Neural cell (in vitro differentiated cells): ENCODE data around the gene ACOX3. TPM values are rescaled to one million over a fixed set of nuclear protein-coding genes. Genes with fewer than 3 reads are reported as not detected.

ENCODE experiments used
- H2AFZ ChIP-seq: fragments of 200-600, 300-800 bp; sonication (generic), shearing (Covaris generic); 2 replicates; pipeline ENCODE4 v1.6.0; 2014; ENCODE audit warnings: low read depth, mild to moderate bottlenecking, antibody characterized with exemption, low read length, moderate library complexity
- H3F3A ChIP-seq: fragments of 200-600 bp; shearing (Covaris generic); 2 replicates; pipeline ENCODE4 v1.6.1; 2016; ENCODE audit warnings: mild to moderate bottlenecking, moderate library complexity, mixed read lengths, antibody characterized with exemption, low read length; ENCODE audit not compliant: insufficient read depth, poor library complexity, severe bottlenecking
- H3K27ac ChIP-seq: fragments of 200-600, 300-800 bp; sonication (generic), shearing (Covaris generic); 2 replicates; pipeline ENCODE4 v1.5.1; 2014; ENCODE audit warnings: mild to moderate bottlenecking, low read length, moderate library complexity
- H3K27me3 ChIP-seq: fragments of 300-800, 200-600 bp; sonication (generic), shearing (Covaris generic); 2 replicates; pipeline ENCODE4 v1.6.0; 2014; ENCODE audit warnings: mild to moderate bottlenecking, low read depth, low read length, moderate library complexity; ENCODE audit not compliant: insufficient read depth
- H3K36me3 ChIP-seq: fragments of 300-800, 200-600 bp; sonication (generic), shearing (Covaris generic); 2 replicates; pipeline ENCODE4 v1.5.1; 2014; ENCODE audit warnings: mild to moderate bottlenecking, antibody characterized with exemption, low read length, moderate library complexity; ENCODE audit not compliant: insufficient read depth
- H3K4me2 ChIP-seq: fragments of 300-800, 200-600 bp; sonication (generic), shearing (Covaris generic); 2 replicates; pipeline ENCODE4 v1.6.0; 2014; ENCODE audit warnings: mild to moderate bottlenecking, low read length
- H3K4me3 ChIP-seq: fragments of 300-800, 200-600 bp; sonication (generic), shearing (Covaris generic); 2 replicates; pipeline ENCODE4 v1.5.1; 2014; ENCODE audit warnings: mild to moderate bottlenecking, low read length, moderate library complexity
- H3K79me2 ChIP-seq: fragments of 200-600 bp; shearing (Covaris generic); replicated peaks from 2 replicates; pipeline ENCODE4 v1.6.0; 2014; ENCODE audit warnings: mild to moderate bottlenecking, low read length, moderate library complexity; ENCODE audit not compliant: insufficient read depth
- H3K9ac ChIP-seq: fragments of 300-800, 200-600 bp; sonication (generic), shearing (Covaris generic); 2 replicates; pipeline ENCODE4 v1.6.1; 2016; ENCODE audit warnings: mild to moderate bottlenecking, low read length, mixed read lengths
- H3K9me2 ChIP-seq: fragments of 200-600 bp; shearing (Covaris generic); 2 replicates; pipeline ENCODE4 v1.6.1; 2016; ENCODE audit warnings: mild to moderate bottlenecking, low read length, mixed read lengths; ENCODE audit not compliant: insufficient read depth
- H3K9me3 ChIP-seq: fragments of 200-600, 300-800 bp; sonication (generic), shearing (Covaris generic); 2 replicates; pipeline ENCODE4 v1.6.1; 2016; ENCODE audit warnings: mild to moderate bottlenecking, mixed run types, low read length, moderate library complexity, mixed read lengths
- H4K20me1 ChIP-seq: fragments of 200-600 bp; shearing (Covaris generic); 2 replicates; pipeline ENCODE4 v1.6.1; 2016; ENCODE audit warnings: mild to moderate bottlenecking, mixed run types; ENCODE audit not compliant: insufficient read depth
- EP300 ChIP-seq: fragments of 450-650 bp; conservative IDR thresholded peaks from 2 replicates; pipeline ENCODE4 v1.6.1; 2014; ENCODE audit warnings: antibody characterized with exemption, mild to moderate bottlenecking, moderate library complexity; ENCODE audit not compliant: poor library complexity, severe bottlenecking
- EZH2 ChIP-seq: fragments of 200-600, 300-800 bp; shearing (Covaris generic), sonication (generic); IDR thresholded peaks from 2 replicates; pipeline ENCODE4 v1.6.1; 2014; ENCODE audit warnings: antibody characterized with exemption, low read length, borderline replicate concordance, mild to moderate bottlenecking; ENCODE audit not compliant: insufficient read depth, poor library complexity, severe bottlenecking
- MXI1 ChIP-seq: fragments of 450-650 bp; conservative IDR thresholded peaks from 2 replicates; pipeline ENCODE4 v1.6.1; 2014; ENCODE audit warnings: antibody characterized with exemption, mild to moderate bottlenecking; ENCODE audit not compliant: poor library complexity, severe bottlenecking
- POLR2AphosphoS5 ChIP-seq: IDR thresholded peaks from 2 replicates; pipeline ENCODE4 v1.6.1; 2012
- RAD21 ChIP-seq: fragments of 450-650 bp; conservative IDR thresholded peaks from 2 replicates; pipeline ENCODE4 v1.6.1; 2014; ENCODE audit warnings: antibody characterized with exemption, mild to moderate bottlenecking, moderate library complexity
- SMC3 ChIP-seq: fragments of 450-650 bp; conservative IDR thresholded peaks from 2 replicates; pipeline ENCODE4 v1.6.1; 2014; ENCODE audit warnings: antibody characterized with exemption, mild to moderate bottlenecking, moderate library complexity; ENCODE audit not compliant: poor library complexity
- TAF1 ChIP-seq: IDR thresholded peaks from 2 replicates; pipeline ENCODE4 v1.6.1; 2012; ENCODE audit warnings: low read depth
- polyA plus RNA-seq: library from polyadenylated mRNA; depleted of rRNA; stranded (reverse); fragments of >200 nt; gene quantifications from 2 replicates; pipeline ENCODE4 v1.2.3, GENCODE V29; 2014
- TF ChIP-seq, protein P1 (sequence below): fragments of 450-650 bp; IDR thresholded peaks from 2 replicates; pipeline ENCODE4 v1.5.1; 2014; ENCODE audit warnings: antibody characterized with exemption, mild to moderate bottlenecking, moderate library complexity; ENCODE audit not compliant: poor library complexity, severe bottlenecking
- TF ChIP-seq, protein P2 (sequence below): IDR thresholded peaks from 2 replicates; pipeline ENCODE4 v1.6.1; 2012; ENCODE audit warnings: borderline replicate concordance

ACOX3 gene
- polyA plus RNA-seq, 1 donor from 2014 or later: 13.2 TPM

DNA sequence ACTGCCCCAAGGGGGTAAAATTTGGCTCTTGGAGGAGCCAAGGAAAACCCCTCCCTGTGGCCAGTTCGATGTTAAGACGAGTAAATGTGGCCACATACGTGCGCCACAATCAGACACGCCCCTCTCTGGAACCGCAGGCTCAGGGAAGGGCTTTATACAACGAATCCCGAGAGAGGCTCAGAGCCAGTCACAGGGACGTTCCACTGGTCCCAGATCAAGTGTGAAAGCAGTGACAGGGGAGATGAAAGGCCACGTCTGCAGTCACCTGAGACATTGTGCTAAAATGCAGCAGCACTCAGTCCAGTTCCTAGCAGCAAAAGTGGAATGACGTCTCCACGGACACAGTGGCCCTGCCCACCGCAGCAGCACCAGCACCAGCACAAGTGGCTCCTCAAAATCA is 68.0 kb downstream of the ACOX3 start:
- TF ChIP-seq TAF1: no peak
- TF ChIP-seq MXI1: no peak
- TF ChIP-seq, protein P1, sequence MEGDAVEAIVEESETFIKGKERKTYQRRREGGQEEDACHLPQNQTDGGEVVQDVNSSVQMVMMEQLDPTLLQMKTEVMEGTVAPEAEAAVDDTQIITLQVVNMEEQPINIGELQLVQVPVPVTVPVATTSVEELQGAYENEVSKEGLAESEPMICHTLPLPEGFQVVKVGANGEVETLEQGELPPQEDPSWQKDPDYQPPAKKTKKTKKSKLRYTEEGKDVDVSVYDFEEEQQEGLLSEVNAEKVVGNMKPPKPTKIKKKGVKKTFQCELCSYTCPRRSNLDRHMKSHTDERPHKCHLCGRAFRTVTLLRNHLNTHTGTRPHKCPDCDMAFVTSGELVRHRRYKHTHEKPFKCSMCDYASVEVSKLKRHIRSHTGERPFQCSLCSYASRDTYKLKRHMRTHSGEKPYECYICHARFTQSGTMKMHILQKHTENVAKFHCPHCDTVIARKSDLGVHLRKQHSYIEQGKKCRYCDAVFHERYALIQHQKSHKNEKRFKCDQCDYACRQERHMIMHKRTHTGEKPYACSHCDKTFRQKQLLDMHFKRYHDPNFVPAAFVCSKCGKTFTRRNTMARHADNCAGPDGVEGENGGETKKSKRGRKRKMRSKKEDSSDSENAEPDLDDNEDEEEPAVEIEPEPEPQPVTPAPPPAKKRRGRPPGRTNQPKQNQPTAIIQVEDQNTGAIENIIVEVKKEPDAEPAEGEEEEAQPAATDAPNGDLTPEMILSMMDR: no peak
- no peak for TF ChIP-seq POLR2AphosphoS5
- TF ChIP-seq, protein P2, sequence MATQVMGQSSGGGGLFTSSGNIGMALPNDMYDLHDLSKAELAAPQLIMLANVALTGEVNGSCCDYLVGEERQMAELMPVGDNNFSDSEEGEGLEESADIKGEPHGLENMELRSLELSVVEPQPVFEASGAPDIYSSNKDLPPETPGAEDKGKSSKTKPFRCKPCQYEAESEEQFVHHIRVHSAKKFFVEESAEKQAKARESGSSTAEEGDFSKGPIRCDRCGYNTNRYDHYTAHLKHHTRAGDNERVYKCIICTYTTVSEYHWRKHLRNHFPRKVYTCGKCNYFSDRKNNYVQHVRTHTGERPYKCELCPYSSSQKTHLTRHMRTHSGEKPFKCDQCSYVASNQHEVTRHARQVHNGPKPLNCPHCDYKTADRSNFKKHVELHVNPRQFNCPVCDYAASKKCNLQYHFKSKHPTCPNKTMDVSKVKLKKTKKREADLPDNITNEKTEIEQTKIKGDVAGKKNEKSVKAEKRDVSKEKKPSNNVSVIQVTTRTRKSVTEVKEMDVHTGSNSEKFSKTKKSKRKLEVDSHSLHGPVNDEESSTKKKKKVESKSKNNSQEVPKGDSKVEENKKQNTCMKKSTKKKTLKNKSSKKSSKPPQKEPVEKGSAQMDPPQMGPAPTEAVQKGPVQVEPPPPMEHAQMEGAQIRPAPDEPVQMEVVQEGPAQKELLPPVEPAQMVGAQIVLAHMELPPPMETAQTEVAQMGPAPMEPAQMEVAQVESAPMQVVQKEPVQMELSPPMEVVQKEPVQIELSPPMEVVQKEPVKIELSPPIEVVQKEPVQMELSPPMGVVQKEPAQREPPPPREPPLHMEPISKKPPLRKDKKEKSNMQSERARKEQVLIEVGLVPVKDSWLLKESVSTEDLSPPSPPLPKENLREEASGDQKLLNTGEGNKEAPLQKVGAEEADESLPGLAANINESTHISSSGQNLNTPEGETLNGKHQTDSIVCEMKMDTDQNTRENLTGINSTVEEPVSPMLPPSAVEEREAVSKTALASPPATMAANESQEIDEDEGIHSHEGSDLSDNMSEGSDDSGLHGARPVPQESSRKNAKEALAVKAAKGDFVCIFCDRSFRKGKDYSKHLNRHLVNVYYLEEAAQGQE: no peak
- TF ChIP-seq RAD21: no peak
- TF ChIP-seq SMC3: no peak
- TF ChIP-seq EZH2: no peak
- TF ChIP-seq EP300: no peak
- Histone ChIP-seq H3K4me3 (no peak overlapping the region), H4K20me1 (no peaks in the 10 kb centered on the region), H3K9ac (no peak overlapping the region), H3K36me3 (no peaks in the 10 kb centered on the region), H3K27me3 (no peaks in the 10 kb centered on the region), H3K79me2 (no peaks in the 10 kb centered on the region), H3K9me3 (no peaks in the 10 kb centered on the region), H3K27ac (no peak overlapping the region), H3K4me2 (no peak overlapping the region), H2AFZ (no peak overlapping the region), H3K9me2 (no peaks in the 10 kb centered on the region), H3F3A (no peaks in the 10 kb centered on the region)

DNA sequence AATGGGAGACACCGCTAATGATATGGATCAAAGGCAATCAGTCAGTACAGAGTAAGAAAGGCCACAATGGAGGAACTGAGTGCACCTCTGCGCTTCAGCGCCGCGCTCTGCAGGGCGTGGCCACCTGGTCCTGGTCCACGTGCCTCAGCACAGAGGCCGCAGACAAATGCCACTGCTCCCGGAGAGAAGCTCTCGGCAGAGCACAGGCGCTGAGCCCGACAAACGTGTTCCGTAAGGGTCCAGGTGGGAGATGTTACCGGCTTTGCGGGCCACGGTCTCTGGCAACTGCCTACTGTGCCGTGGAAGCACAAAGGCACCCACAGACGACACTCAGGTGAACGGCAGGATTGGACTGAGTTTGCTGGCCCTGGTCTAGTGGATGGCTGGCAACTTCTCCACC is 68.9 kb downstream of the ACOX3 start:
- Histone ChIP-seq H3K9ac (no peak overlapping the region), H3K27me3 (no peaks in the 10 kb centered on the region), H3K79me2 (no peaks in the 10 kb centered on the region), H3F3A (no peaks in the 10 kb centered on the region), H3K4me3 (no peak overlapping the region), H3K27ac (no peak overlapping the region), H3K36me3 (no peaks in the 10 kb centered on the region), H3K9me3 (no peaks in the 10 kb centered on the region), H4K20me1 (no peaks in the 10 kb centered on the region), H3K4me2 (no peak overlapping the region), H2AFZ (no peak overlapping the region), H3K9me2 (no peaks in the 10 kb centered on the region)
- TF ChIP-seq, protein P2: no peak
- no peak for TF ChIP-seq EZH2
- TF ChIP-seq EP300: no peak
- TF ChIP-seq POLR2AphosphoS5: no peak
- TF ChIP-seq MXI1: no peak
- TF ChIP-seq SMC3: no peak
- TF ChIP-seq TAF1: no peak
- TF ChIP-seq, protein P1: no peak
- TF ChIP-seq RAD21: no peak
